ENCODE measurements around the gene TRIM52.

The TRIM52 gene

GRCh38 chr5:181234455-181235306, 26.3 kb downstream of the TRIM52 start:
- no peak for TF ChIP-seq CTCF (IDR thresholded peaks at IDR 0.05; ENCODE audit: insufficient read depth, low read length, missing control alignments)
- ChIA-PET CTCF (no interaction called here), POLR2A (interaction anchor here (0.9 to 3.4 kb wide), 5 partner anchors 9 to 43 kb away, joined by 3 to 40 read pairs (median 6); partner anchors contain the start of genes RACK1 and TRIM41)
- H3K4me3 ChIP-seq (ENCODE audit: low read depth, low read length) = no peak overlapping the region
- no peak for DNase-seq (ENCODE audit: low read depth, low spot score)

- DNase-seq (ENCODE audit: low read depth, low spot score) = no peak
- POLR2A ChIA-PET = interaction anchor here (1.5 to 3.4 kb wide), 3 partner anchors 9 to 13 kb away, joined by 4 to 40 read pairs (median 8); partner anchors contain the start of genes RACK1 and TRIM41
- H3K4me3 ChIP-seq (ENCODE audit: low read depth, low read length) = no peak overlapping the region
- CTCF ChIA-PET = no interaction called here
- TF ChIP-seq CTCF (IDR thresholded peaks at IDR 0.05; ENCODE audit: insufficient read depth, low read length, missing control alignments) = no peak
Observed at GRCh38 chr5:181233801-181234454, 27.0 kb downstream of the TRIM52 start.

GRCh38 chr5:181233088-181233800, 27.7 kb downstream of the TRIM52 start:
- no peak for TF ChIP-seq CTCF (IDR thresholded peaks at IDR 0.05; ENCODE audit: insufficient read depth, low read length, missing control alignments)
- POLR2A ChIA-PET = interaction anchor here (3.4 kb wide), 1 partner anchor 9 kb away, joined by 40 read pairs; the partner anchor contains the start of gene TRIM41

GRCh38 chr5:181232593-181232992, 28.4 kb downstream of the TRIM52 start:
- TF ChIP-seq CTCF (IDR thresholded peaks at IDR 0.05; ENCODE audit: insufficient read depth, low read length, missing control alignments) = no peak
- ChIA-PET CTCF (no interaction called here), POLR2A (no interaction called here)
- no peak for DNase-seq (ENCODE audit: low read depth, low spot score)
- no peak overlapping the region for H3K4me3 ChIP-seq (ENCODE audit: low read depth, low read length)

More at GRCh38 chr5:181233088-181233800, 27.7 kb downstream of the TRIM52 start:
- H3K4me3 ChIP-seq (ENCODE audit: low read depth, low read length) = no peak overlapping the region
- CTCF ChIA-PET = no interaction called here
- no peak for DNase-seq (ENCODE audit: low read depth, low spot score)

- ChIA-PET CTCF (interaction anchor here (1.5 kb wide), 1 partner anchor 8 kb away, joined by 4 read pairs; no protein-coding TSS in a partner anchor), POLR2A (no interaction called here)
- no peak for DNase-seq (ENCODE audit: low read depth, low spot score)
- TF ChIP-seq CTCF (IDR thresholded peaks at IDR 0.05; ENCODE audit: insufficient read depth, low read length, missing control alignments) = no peak
- H3K4me3 ChIP-seq (ENCODE audit: low read depth, low read length) = no peak overlapping the region
Observed at GRCh38 chr5:181231432-181231831, 29.5 kb downstream of the TRIM52 start.

Measured in AG04449 (cell line).